NCI-H345 treated with DMSO at 0.1 percent for 48 hours (cell line): ENCODE data around the gene IFI44L.

Experiments
- DNase-seq: peaks from one replicate; lab custom pipeline; 2025; ENCODE audit not compliant: unreplicated experiment; lab: John Stamatoyannopoulos, UW

IFI44L gene

GRCh38 chr1:78640462-78640861 lies 20.2 kb downstream of the IFI44L start:
- DNase-seq = no peak

DNA sequence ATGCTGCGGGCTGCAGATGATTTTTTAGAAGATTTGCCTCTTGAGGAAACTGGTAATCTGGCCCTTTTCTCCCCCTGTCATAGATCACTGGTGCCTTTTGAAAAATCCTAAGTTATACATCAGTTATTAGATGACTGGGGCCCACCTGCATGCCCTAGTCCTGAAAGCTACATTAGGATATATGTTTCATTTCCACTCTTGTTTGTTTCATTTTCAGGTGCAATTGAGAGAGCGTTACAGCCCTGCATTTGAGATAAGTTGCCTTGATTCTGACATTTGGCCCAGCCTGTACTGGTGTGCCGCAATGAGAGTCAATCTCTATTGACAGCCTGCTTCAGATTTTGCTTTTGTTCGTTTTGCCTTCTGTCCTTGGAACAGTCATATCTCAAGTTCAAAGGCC lies 21.3 kb downstream of the IFI44L start:
- DNase-seq = no peak

GRCh38 chr1:78645723-78646122 lies 25.5 kb downstream of the IFI44L start:
- DNase-seq = no peak

- DNase-seq = no peak
Observed at GRCh38 chr1:78647238-78647637, 27.0 kb downstream of the IFI44L start.

GRCh38 chr1:78649628-78650027 lies 29.4 kb downstream of the IFI44L start, which contains the start of gene IFI44:
IFI44 (plus strand) TSS chr1:78649831; CDS start chr1:78650196, 365 bp downstream.
- DNase-seq = no peak

- DNase-seq = no peak
Observed at GRCh38 chr1:78650114-78650660, 29.9 kb downstream of the IFI44L start.

DNA sequence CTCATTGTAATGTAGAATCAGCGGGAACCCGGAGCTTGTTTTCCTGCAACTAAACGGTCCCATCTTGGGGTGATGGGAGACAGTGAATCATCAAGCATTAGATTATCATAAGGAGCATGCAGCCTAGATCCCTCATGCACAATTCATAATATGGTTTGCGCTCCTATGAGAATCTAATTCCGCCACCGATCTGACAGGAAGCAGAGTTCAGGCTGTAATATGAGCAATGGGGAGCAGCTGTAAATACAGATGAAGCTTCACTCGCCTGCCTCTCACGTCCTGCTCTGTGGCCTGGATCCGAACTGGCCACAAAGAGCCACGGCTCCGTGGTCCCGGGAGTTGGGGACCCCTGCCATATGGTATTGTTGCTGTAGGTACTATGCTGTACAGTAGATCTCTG lies 31.0 kb downstream of the IFI44L start:
- DNase-seq = no peak

DNA sequence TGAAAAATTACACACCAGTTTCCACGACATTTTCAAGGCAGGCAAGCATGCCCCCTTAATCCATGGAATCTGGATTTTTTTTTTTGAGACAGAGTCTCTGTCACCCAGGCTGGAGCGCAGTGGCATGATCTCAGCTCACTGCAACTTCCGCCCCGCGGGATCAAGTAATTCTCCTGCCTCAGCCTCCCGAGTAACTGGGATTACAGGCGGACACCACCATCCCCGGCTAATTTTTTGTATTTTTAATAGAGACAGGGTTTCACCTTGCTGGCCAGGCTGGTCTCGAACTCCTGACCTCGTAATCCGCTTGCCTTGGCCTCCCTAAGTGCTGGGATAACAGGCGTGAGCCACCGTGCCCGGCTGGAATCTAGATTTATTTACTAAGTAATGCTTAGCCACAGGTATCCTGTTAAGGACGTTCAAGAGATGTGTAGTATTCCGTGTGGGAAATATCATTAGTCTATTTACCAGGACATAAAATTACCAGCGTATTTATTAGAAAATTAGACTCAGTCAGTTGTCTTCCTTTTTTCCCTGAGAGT lies 31.8 kb downstream of the IFI44L start:
- no peak for DNase-seq

GRCh38 chr1:78658901-78659300 lies 38.7 kb downstream of the IFI44L start:
- no peak for DNase-seq

- DNase-seq = no peak
Observed at GRCh38 chr1:78663923-78664322, 43.7 kb downstream of the IFI44L start.

DNA sequence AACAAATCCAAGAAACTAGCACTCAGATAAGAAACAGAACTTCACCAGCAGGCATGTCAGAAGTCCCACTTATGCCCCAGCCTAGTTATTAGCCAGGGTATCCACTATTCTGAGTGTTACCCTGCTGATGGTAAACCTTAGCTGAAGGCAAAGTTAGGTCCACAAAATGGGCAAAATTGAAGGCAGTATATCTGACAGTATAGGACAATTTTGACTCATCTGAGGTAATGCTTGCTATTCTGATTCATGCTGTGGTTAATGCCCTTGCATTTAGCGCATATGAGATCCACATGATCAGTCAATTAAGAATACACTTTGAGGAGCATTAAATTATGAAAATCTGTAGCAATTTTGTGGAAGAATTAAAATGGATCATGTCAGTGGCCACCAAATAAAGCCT lies 44.5 kb downstream of the IFI44L start:
- no peak for DNase-seq

DNA sequence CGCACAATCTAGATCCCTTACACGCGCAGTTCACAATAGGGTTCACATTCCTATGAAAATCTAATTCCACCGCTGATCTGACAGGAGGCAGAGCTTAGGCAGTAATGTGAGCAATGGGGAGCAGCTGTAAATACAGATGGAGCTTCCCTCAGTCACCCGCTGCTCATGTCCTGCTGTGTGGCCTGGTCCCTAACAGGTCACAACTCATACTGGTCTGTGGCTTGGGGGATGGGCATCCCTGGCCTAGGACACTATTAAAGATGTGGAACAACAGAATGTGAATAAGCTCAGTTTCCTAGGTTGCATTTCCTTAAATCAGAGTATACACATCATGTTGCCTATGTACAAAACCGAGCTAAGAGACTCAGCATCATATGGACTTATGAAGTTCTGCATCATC lies 45.6 kb downstream of the IFI44L start:
- no peak for DNase-seq

- DNase-seq = no peak
Observed at GRCh38 chr1:78667939-78668338, 47.7 kb downstream of the IFI44L start.

DNA sequence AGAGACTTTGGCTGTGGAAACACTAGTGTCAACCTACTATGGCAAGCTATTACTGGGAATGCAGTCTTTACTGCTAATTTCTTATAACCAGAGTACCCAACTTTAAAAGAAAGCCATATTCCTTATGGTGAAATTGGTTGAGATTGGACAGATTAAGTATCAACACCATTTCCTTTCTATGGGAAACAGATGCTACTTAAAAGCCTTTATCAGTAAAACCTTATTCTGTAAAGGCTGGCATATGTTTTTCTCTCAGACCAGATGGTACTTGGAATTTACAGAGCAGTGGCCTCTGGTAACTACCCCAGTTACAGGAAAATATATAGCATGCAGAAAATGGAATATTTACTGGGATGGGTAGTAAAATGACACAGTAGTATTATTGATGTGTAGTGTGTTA lies 48.2 kb downstream of the IFI44L start:
- DNase-seq = no peak

- DNase-seq = no peak
Observed at GRCh38 chr1:78672428-78672827, 52.2 kb downstream of the IFI44L start.

DNA sequence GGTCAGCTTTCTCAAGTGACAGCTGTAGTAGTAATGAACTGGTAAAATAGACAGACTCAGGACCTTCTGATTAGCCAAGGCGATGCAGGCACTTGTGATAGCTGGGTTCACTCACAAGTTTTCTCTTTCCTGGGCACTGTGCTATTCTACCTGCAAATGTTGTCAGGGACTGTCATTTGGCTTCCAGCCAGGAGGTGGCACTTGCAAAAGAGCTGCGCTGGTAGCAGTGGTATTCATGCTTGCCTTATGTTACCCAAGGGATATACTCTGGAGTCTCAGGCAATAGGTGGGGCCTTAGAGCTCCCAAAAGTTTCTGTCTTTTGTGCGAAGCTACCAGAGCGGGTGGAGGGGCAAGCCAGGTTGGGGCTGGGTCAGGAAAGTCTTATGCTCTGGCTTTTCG lies 52.9 kb downstream of the IFI44L start:
- DNase-seq = no peak

DNA sequence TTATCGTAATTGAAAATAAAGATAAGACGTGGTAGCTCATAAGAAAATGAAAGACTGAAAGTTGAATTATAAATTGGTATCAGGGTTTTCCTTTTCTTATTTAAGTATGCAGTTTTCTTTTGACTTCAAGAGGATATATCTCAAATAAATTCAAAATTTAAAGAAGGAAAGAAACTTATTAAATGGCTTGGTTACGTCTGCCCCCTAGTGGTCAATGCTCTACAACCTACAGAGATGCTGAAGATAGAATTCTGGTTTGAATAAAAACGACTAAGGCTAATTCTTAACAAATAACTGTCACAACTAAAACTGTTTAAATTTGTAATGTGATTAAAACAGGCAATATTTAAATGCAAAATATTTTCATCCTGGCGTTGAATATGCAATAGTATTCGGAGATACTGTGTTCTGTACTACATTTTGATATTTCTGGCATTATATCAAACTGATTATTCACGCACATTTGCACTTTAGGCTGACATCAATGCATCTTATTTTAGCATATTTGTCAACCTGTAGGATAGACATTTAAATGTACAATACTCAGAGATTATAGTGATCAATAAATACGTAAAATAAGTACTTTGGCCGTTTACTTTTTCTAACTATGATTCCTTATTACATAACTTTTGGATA lies 56.2 kb downstream of the IFI44L start:
- peak; percentile 45 for DNase-seq

- DNase-seq = no peak
Observed at GRCh38 chr1:78676993-78677392, 56.7 kb downstream of the IFI44L start.

- no peak for DNase-seq
Observed at GRCh38 chr1:78677788-78678187, 57.5 kb downstream of the IFI44L start.

GRCh38 chr1:78678324-78678723 lies 58.1 kb downstream of the IFI44L start:
- DNase-seq = no peak

GRCh38 chr1:78681265-78681664 lies 61.0 kb downstream of the IFI44L start:
- no peak for DNase-seq

DNA sequence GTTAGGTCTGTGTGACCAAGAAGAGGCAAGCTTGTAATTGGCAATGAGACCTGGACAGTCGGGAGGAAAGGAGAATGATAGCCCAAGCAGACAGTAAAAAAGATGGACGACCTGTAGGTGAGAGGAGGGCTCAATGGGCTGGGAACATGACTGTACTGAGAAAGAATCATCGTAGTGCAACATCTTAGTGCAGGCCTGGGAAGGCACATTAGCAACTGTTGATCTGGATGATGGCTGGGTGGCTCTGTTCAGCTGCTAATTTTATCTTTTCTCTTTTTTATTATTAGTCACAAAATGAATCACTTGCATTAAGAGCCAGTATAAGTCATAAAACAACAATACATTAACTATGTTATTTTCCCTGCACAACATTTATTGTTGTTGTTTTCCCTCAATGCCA lies 62.2 kb downstream of the IFI44L start:
- no peak for DNase-seq

DNA sequence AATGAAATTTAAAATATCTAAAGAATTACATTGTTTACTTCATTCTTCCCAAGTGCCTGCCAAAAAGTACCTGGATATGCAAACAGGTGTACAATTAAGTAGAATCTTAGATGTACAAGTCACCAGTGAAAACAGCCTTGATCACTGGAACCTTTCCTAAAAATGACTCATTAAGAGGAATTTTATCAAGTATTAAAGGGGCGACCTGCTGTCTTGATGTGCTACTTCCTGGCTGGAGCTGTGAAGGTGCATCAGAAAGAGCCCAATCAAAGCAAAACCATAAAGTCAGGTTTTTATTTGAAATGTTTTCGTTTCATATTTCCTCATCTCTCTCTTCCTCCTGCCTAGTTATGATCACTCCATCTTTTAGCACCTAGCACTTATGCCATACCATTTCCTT lies 62.8 kb downstream of the IFI44L start:
- DNase-seq = no peak
